Sigmoid colon (tissue), 3 donors: ENCODE data around the gene PRKAG2.

Source experiments
- CTCF ChIP-seq, 4 experiments: fragments of 450-650 bp in 3 of 4; fragments of 200-600 bp in 1 of 4; IDR thresholded peaks; one replicate each; pipeline ENCODE4 v1.5.1; 2016 to 2019; ENCODE audit warnings: antibody characterized with exemption in 4 of 4, mild to moderate bottlenecking in 3 of 4, moderate library complexity in 2 of 4
- POLR2A ChIP-seq, 2 donors: fragments of 450-650 bp; IDR thresholded peaks; one replicate each; pipeline ENCODE4 v1.6.1; 2016; ENCODE audit warnings: antibody characterized with exemption in 2 of 2, mild to moderate bottlenecking in 2 of 2, moderate library complexity in 2 of 2

DNA sequence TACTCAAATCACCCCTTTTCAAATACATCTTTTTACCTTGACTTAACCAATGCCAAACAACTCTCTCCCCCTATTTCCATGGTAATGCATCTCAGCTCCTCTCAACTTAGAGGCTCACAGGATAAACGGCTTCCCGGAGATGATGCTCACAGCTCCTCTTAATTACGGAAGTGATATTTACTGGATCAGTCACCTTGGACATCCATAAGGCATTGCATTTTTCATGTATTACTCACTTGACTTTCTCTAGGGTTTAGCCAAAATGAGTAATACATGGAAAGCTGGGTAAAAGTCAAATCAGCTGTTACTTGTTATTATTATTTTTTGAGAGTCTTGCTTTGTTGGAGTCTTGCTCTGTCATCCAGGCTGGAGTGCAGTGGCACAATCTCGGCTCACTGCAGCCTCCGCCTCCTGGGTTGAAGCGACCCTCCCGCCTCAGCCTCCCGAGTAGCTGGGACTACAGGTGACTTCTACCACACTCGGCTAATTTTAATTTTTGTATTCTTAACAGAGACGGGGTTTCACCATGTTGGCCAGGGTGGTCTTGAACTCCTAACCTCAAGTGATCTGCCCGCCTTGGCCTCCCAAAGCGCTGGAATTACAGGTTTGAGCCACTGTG, 283.9 kb downstream of the PRKAG2 start:
- TF ChIP-seq CTCF (IDR thresholded peaks at IDR 0.05) (no peak), POLR2A (IDR thresholded peaks at IDR 0.05) (no peak)
